ENCODE data around the gene CSNK2B. TPM values are rescaled to one million over a fixed set of nuclear protein-coding genes. Genes with fewer than 3 reads are reported as not detected.

The CSNK2B gene
- polyA plus RNA-seq, 3 donors: 147 to 227 (median 195) TPM

DNA sequence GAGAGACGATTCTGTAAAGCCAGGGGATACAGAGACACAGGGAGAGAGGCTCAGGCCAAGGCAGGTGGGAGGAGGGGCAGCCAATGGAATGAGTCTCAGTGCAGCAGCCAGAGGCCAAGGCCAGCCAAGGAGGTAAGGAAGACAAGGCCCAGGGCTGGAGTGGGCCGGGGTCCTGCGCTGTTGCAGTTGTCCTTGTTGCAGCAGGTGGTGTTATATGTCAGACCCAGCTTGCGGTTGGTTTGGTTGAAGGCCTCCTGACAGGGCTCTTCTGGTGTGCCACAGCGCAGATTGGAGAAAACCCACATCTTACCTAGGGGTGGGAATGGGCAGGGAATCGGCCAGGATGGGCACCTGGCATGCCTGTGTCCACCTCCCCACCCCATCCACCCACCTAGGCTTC lies 53.1 kb downstream of the CSNK2B start:
- peaks cover 6% of the 10 kb centered on the region for H3K4me1 Mint-ChIP-seq
- no peaks in the 10 kb centered on the region for H3K79me2 ChIP-seq (ENCODE audit: insufficient read depth, low read length)
- H3K27ac ChIP-seq (ENCODE audit: low read depth in 1 of 2, low read length in 2 of 2): no peak overlapping the region
- no peak overlapping the region for H3K4me2 ChIP-seq (replicated peaks; ENCODE audit: extremely low read depth, low read length, poor library complexity, severe bottlenecking)
- TF ChIP-seq, protein P1, sequence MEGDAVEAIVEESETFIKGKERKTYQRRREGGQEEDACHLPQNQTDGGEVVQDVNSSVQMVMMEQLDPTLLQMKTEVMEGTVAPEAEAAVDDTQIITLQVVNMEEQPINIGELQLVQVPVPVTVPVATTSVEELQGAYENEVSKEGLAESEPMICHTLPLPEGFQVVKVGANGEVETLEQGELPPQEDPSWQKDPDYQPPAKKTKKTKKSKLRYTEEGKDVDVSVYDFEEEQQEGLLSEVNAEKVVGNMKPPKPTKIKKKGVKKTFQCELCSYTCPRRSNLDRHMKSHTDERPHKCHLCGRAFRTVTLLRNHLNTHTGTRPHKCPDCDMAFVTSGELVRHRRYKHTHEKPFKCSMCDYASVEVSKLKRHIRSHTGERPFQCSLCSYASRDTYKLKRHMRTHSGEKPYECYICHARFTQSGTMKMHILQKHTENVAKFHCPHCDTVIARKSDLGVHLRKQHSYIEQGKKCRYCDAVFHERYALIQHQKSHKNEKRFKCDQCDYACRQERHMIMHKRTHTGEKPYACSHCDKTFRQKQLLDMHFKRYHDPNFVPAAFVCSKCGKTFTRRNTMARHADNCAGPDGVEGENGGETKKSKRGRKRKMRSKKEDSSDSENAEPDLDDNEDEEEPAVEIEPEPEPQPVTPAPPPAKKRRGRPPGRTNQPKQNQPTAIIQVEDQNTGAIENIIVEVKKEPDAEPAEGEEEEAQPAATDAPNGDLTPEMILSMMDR (IDR thresholded peaks at IDR 0.05): no peak
- H2AFZ ChIP-seq (ENCODE audit: insufficient read depth, low read depth, low read length, poor library complexity, severe bottlenecking): no peak overlapping the region
- no peaks in the 10 kb centered on the region for H3K4me1 ChIP-seq (ENCODE audit: control insufficient read depth in 1 of 2, insufficient read depth in 2 of 2, low read length in 2 of 2)
- no peak overlapping the region for H3K4me3 Mint-ChIP-seq
- H4K20me1 ChIP-seq (ENCODE audit: insufficient read depth, low read length): no peaks in the 10 kb centered on the region
- intact Hi-C loops (cut with micrococcal nuclease): no loop called here
- H3K9me3 Mint-ChIP-seq: no peaks in the 10 kb centered on the region
- no peaks in the 10 kb centered on the region for H3K27me3 ChIP-seq (ENCODE audit: control insufficient read depth in 2 of 2, insufficient read depth in 2 of 2, low read length in 2 of 2)
- no peak overlapping the region for H3K4me3 ChIP-seq (replicated peaks in 1 of 3; ENCODE audit: low read depth in 2 of 3, low read length in 3 of 3)
- 94% methylated on average over 4 of the region's 6 CpGs for WGBS (ENCODE audit: insufficient coverage)
- no peak overlapping the region for H3K9ac ChIP-seq (ENCODE audit: insufficient read depth, low read length, poor library complexity, severe bottlenecking)
- H3K36me3 ChIP-seq (replicated peaks in 1 of 2; ENCODE audit: control insufficient read depth in 1 of 2, insufficient read depth in 2 of 2, low read length in 2 of 2): no peaks in the 10 kb centered on the region
- no peak for DNase-seq
- peaks cover under 1 to 2% of the 10 kb centered on the region in 2 donors for H3K36me3 Mint-ChIP-seq
- H3K27ac Mint-ChIP-seq: peak overlapping the region in 2 of 7 donors; percentile 38 to 58
- H3K9me3 ChIP-seq (replicated peaks in 1 of 2; ENCODE audit: control insufficient read depth in 1 of 2, insufficient read depth in 1 of 2, low read length in 2 of 2): no peaks in the 10 kb centered on the region
- H3K27me3 Mint-ChIP-seq (ENCODE audit: low read depth in 3 of 3): peaks cover 6 to 15% (median 11%) of the 10 kb centered on the region in 3 donors

Small RNA genes lying within 50 kb of the gene (small RNA-seq; reads per million reads assigned to genes)
- gene LY6G6D (ENCODE audit: insufficient read length, low read depth) (not detected), gene MIR4646 (ENCODE audit: insufficient read length, low read depth) (not detected), gene MIR6832 (ENCODE audit: insufficient read length, low read depth) (not detected), gene RF00019 (ENCODE audit: insufficient read length, low read depth) (not detected), gene SNORA38 (ENCODE audit: insufficient read length, low read depth) (138 reads per million, percentile 97 among the genes with 10 or more reads in this experiment)

Other genes starting within 250 kb of the CSNK2B start
- gene MICB, start 167.9 kb upstream of the CSNK2B start, polyA plus RNA-seq: 10 to 100 TPM in 2 of 3 donors, 1 to 10 TPM in 1; 8.1 to 34.8 (median 11.4) TPM
- not detected for gene MCCD1, start 137.1 kb upstream of the CSNK2B start, polyA plus RNA-seq
- gene DDX39B, start 124.1 kb upstream of the CSNK2B start, polyA plus RNA-seq: 1,000 to 10,000 TPM in 1 of 3 donors, 10 to 100 TPM in 2; 64.1 to 1,059 (median 67.8) TPM
- gene ATP6V1G2, start 119.5 kb upstream of the CSNK2B start, polyA plus RNA-seq: under 1 TPM in 1 of 3 donors, not detected in 2; 0.41 TPM
- gene NFKBIL1, start 118.5 kb upstream of the CSNK2B start, polyA plus RNA-seq: 10 to 100 TPM in 1 of 3 donors, 1 to 10 TPM in 2; 7.7 to 10.3 (median 8.0) TPM
- under 1 TPM in 2 of 3 donors, not detected in 1; 0.26 to 0.28 TPM for gene LTA, start 93.8 kb upstream of the CSNK2B start, polyA plus RNA-seq
- gene TNF, start 90.5 kb upstream of the CSNK2B start, polyA plus RNA-seq: 10 to 100 TPM in 1 of 3 donors, 1 to 10 TPM in 2; 7.1 to 13.7 (median 9.6) TPM
- 10 to 100 TPM; 12.6 to 25.5 (median 21.6) TPM for gene LTB, start 83.7 kb upstream of the CSNK2B start, polyA plus RNA-seq
- 1,000 to 10,000 TPM; 1,103 to 1,584 (median 1,202) TPM for gene LST1, start 79.8 kb upstream of the CSNK2B start, polyA plus RNA-seq
- gene NCR3, start 73.1 kb upstream of the CSNK2B start, polyA plus RNA-seq: 1 to 10 TPM in 1 of 3 donors, under 1 TPM in 1, not detected in 1; 0.54 to 1.2 TPM
- 1,000 to 10,000 TPM in 2 of 3 donors, 100 to 1,000 TPM in 1; 952 to 2,310 (median 2,275) TPM for gene AIF1, start 50.8 kb upstream of the CSNK2B start, polyA plus RNA-seq
- 10 to 100 TPM in 1 of 3 donors, 1 to 10 TPM in 2; 1.2 to 76.7 (median 2.3) TPM for gene PRRC2A, start 45.4 kb upstream of the CSNK2B start, polyA plus RNA-seq
- 100 to 1,000 TPM in 1 of 3 donors, 10 to 100 TPM in 2; 15.4 to 195 (median 15.6) TPM for gene BAG6, start 13.4 kb upstream of the CSNK2B start, polyA plus RNA-seq
- 1 to 10 TPM; 4.2 to 8.3 (median 4.8) TPM for gene APOM, start 10.2 kb upstream of the CSNK2B start, polyA plus RNA-seq
- 10 to 100 TPM in 2 of 3 donors, 1 to 10 TPM in 1; 8.0 to 23.4 (median 18.1) TPM for gene C6orf47, start 5.3 kb upstream of the CSNK2B start, polyA plus RNA-seq
- 10 to 100 TPM; 10.8 to 13.9 (median 12.0) TPM for gene GPANK1, start 1.1 kb upstream of the CSNK2B start, polyA plus RNA-seq
- 10 to 100 TPM in 1 of 3 donors, under 1 TPM in 1, not detected in 1; 0.17 to 55.1 TPM for gene LY6G5B, start 3.9 kb downstream of the CSNK2B start, polyA plus RNA-seq
- 1 to 10 TPM; 4.8 to 7.3 (median 5.8) TPM for gene LY6G5C, start 15.0 kb downstream of the CSNK2B start, polyA plus RNA-seq
- gene ABHD16A, start 37.2 kb downstream of the CSNK2B start, polyA plus RNA-seq: 100 to 1,000 TPM in 1 of 3 donors, 10 to 100 TPM in 2; 53.0 to 122 (median 56.0) TPM
- under 1 TPM in 1 of 3 donors, not detected in 2; 0.51 TPM for gene LY6G6F, start 40.8 kb downstream of the CSNK2B start, polyA plus RNA-seq
- gene LY6G6D, start 49.3 kb downstream of the CSNK2B start, polyA plus RNA-seq: not detected
- gene LY6G6C, start 55.7 kb downstream of the CSNK2B start, polyA plus RNA-seq: under 1 TPM in 1 of 3 donors, not detected in 2; 0.27 TPM
- gene MPIG6B, start 57.3 kb downstream of the CSNK2B start, polyA plus RNA-seq: under 1 TPM; 0.09 to 0.75 (median 0.68) TPM
- gene DDAH2, start 63.2 kb downstream of the CSNK2B start, polyA plus RNA-seq: 10 to 100 TPM; 29.8 to 56.0 (median 30.6) TPM
- 1,000 to 10,000 TPM in 2 of 3 donors, 100 to 1,000 TPM in 1; 676 to 1,304 (median 1,196) TPM for gene CLIC1, start 70.5 kb downstream of the CSNK2B start, polyA plus RNA-seq
- gene MSH5, start 73.9 kb downstream of the CSNK2B start, polyA plus RNA-seq: 10 to 100 TPM in 1 of 3 donors, 1 to 10 TPM in 1, under 1 TPM in 1; 0.58 to 31.2 (median 1.9) TPM
- 10 to 100 TPM in 1 of 3 donors, not detected in 2; 10.4 TPM for gene SAPCD1, start 96.6 kb downstream of the CSNK2B start, polyA plus RNA-seq
- under 1 TPM in 1 of 3 donors, not detected in 2; 0.57 TPM for gene VWA7, start 111.2 kb downstream of the CSNK2B start, polyA plus RNA-seq
- gene VARS1, start 129.7 kb downstream of the CSNK2B start, polyA plus RNA-seq: 10 to 100 TPM; 22.2 to 28.9 (median 27.3) TPM
- gene LSM2, start 140.9 kb downstream of the CSNK2B start, polyA plus RNA-seq: 10 to 100 TPM; 26.0 to 41.0 (median 40.0) TPM
- under 1 TPM; 0.53 to 0.72 (median 0.55) TPM for gene HSPA1L, start 149.2 kb downstream of the CSNK2B start, polyA plus RNA-seq
- 100 to 1,000 TPM; 144 to 215 (median 200) TPM for gene HSPA1A, start 149.5 kb downstream of the CSNK2B start, polyA plus RNA-seq
- 10 to 100 TPM in 1 of 3 donors, 1 to 10 TPM in 2; 3.4 to 81.4 (median 4.8) TPM for gene HSPA1B, start 161.7 kb downstream of the CSNK2B start, polyA plus RNA-seq
- gene NEU1, start 196.7 kb downstream of the CSNK2B start, polyA plus RNA-seq: 10 to 100 TPM; 70.2 to 89.5 (median 81.8) TPM
- under 1 TPM in 1 of 3 donors, not detected in 2; 0.09 TPM for gene SLC44A4, start 212.9 kb downstream of the CSNK2B start, polyA plus RNA-seq
- gene EHMT2, start 231.6 kb downstream of the CSNK2B start, polyA plus RNA-seq: 10 to 100 TPM in 2 of 3 donors, 1 to 10 TPM in 1; 9.9 to 52.8 (median 16.0) TPM
- gene ZBTB12, start 236.0 kb downstream of the CSNK2B start, polyA plus RNA-seq: under 1 TPM in 1 of 3 donors, not detected in 2; 0.11 TPM